T-helper 1 cell treated with Interleukin-12 subunit alpha and Interleukin-12 subunit beta and Interleukin-4 antibody, amounts not matched to agents 30 μg/mL and 1 μg/mL, for 36 hours (primary cell): ENCODE results near the gene GFRA1.
"Not testable (repeated sequence)": the region's sequence is repeated elsewhere in the genome, so short reads cannot be mapped to it uniquely, and the experiment has no call there.

ENCODE experiments used
- H3K27ac Mint-ChIP-seq: one replicate; pipeline ENCODE4 v1.8.0; 2021; ENCODE audit warnings: mild to moderate bottlenecking, mixed read lengths
- H3K27me3 Mint-ChIP-seq: one replicate; pipeline ENCODE4 v1.8.0; 2021; ENCODE audit warnings: low read depth, mixed read lengths
- H3K36me3 Mint-ChIP-seq: one replicate; pipeline ENCODE4 v1.8.0; 2021; ENCODE audit warnings: low read depth, mixed read lengths
- H3K4me1 Mint-ChIP-seq: one replicate; pipeline ENCODE4 v1.8.0; 2021; ENCODE audit warnings: low read depth, mixed read lengths
- H3K4me3 Mint-ChIP-seq: one replicate; pipeline ENCODE4 v1.8.0; 2021; ENCODE audit warnings: mild to moderate bottlenecking, moderate library complexity, mixed read lengths
- H3K9me3 Mint-ChIP-seq: one replicate; pipeline ENCODE4 v1.8.0; 2021; ENCODE audit warnings: mixed read lengths

The GFRA1 gene

DNA sequence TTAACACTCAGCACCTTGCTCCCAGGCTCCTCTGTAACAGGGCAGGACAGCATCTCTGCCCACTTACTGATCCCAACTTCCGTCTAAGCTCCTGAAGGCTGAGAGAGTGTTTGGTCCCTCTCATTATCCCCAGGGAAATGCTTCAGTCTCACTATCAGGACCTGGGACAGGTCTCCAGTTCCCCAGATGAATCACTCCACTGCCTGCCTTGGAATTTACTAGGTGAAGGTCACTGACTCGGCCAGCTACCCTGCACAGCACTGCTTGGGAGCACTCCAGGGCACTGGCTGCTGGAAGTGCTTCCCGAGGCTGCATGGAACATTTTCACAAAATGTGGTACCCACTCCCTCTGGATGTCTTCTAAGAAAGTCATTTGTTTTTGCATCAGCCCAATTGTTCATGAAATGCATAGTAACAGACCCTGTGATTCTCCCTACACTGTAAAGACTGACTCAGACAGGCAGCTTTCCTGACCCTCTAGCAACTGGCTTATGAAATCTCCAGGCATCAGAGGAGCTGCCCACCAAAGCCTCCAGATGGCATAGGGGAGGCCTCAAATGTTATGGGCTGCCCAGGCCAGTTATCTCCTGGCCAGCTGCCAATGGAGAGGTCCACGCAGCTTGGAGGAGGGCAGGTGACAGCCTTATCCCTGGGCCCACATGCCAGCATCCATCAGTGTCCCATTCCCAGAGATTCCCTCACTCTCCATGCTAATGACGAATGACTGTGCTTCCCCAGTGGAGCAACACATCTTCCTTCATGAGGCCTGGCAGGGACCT is 89.1 kb downstream of the GFRA1 start:
- Mint-ChIP-seq H3K4me3 (no peak overlapping the region), H3K27ac (no peak overlapping the region), H3K27me3 (no peaks in the 10 kb centered on the region), H3K9me3 (no peaks in the 10 kb centered on the region), H3K36me3 (no peaks in the 10 kb centered on the region), H3K4me1 (no peaks in the 10 kb centered on the region)

- Mint-ChIP-seq H3K4me3 (no peak overlapping the region), H3K27me3 (no peaks in the 10 kb centered on the region), H3K4me1 (no peaks in the 10 kb centered on the region), H3K9me3 (no peaks in the 10 kb centered on the region), H3K27ac (no peak overlapping the region), H3K36me3 (no peaks in the 10 kb centered on the region)
These were observed 90.6 kb downstream of the GFRA1 start for GRCh38 chr10:116182426-116182825.

DNA sequence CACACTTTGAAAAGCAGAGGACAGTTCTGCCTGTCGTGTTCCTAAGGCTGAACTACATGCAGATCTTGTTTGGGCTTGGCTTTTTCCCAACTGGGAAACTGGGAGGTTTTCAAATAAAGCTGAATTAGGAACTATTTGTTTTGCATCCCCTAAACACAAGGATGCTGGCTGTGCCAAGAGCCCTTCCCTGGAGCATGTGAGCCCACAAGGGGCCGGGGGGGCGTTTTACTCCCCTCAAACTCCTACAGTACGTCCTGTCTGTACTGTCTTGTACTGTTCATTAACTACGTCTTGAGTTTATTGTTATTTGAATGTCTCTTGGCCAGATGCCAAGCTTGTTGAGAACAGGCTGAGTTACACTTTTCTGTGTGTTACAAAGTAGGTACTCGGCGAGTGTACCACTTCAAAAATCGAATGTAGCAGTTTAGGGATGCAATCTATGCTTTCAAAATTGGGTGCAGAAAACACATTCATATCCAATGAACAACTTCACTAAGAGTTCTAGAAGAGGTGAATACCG is 94.9 kb downstream of the GFRA1 start:
- no peaks in the 10 kb centered on the region for H3K9me3 Mint-ChIP-seq
- H3K36me3 Mint-ChIP-seq, result no peaks in the 10 kb centered on the region
- H3K27me3 Mint-ChIP-seq, result no peaks in the 10 kb centered on the region
- H3K4me3 Mint-ChIP-seq, result no peak overlapping the region
- H3K4me1 Mint-ChIP-seq, result no peaks in the 10 kb centered on the region
- no peak overlapping the region for H3K27ac Mint-ChIP-seq

DNA sequence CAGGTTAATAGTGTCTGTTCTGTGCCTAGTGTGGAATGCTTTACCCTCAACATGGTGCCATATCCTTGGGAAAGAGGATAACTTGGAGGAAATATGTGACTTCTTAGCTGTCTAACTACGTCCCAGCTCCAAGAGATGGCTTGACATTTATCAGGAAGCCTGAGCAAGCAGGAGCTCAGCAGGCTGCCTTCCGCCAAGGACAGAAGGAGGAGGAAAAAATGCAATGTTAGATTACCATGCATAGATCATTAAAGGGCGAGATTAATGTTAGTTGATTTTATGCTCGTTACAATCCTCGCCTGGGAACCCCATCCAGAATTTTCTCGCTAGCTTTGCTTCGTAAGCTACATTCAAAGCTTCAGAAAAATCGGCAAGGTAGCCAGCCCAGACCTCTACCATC is 97.8 kb downstream of the GFRA1 start:
- H3K4me1 Mint-ChIP-seq, result no peaks in the 10 kb centered on the region
- no peaks in the 10 kb centered on the region for H3K36me3 Mint-ChIP-seq
- H3K9me3 Mint-ChIP-seq, result no peaks in the 10 kb centered on the region
- H3K27me3 Mint-ChIP-seq, result no peaks in the 10 kb centered on the region
- no peak overlapping the region for H3K27ac Mint-ChIP-seq
- H3K4me3 Mint-ChIP-seq, result no peak overlapping the region

DNA sequence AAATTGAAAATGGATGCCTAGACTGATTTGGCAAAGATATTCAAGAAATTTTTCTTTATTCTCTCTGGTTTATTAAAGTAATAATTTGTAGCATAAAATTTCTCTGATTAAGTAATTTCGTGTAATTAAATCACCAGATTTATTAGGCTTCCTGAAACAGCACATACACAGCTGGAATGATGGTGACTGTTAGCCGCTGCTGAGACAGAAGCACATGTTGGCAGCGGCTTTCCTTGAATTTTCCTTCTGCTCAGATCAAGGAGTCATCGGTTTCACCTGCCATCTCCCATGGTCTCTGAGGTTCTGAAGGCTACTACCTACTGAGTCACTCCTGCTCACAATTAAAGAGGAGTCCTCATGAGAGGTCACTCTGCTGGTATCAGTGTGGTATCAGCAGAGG is 101.5 kb downstream of the GFRA1 start:
- Mint-ChIP-seq H3K4me1 (no peaks in the 10 kb centered on the region), H3K4me3 (no peak overlapping the region), H3K36me3 (no peaks in the 10 kb centered on the region), H3K9me3 (peaks cover 5% of the 10 kb centered on the region), H3K27me3 (no peaks in the 10 kb centered on the region), H3K27ac (no peak overlapping the region)

DNA sequence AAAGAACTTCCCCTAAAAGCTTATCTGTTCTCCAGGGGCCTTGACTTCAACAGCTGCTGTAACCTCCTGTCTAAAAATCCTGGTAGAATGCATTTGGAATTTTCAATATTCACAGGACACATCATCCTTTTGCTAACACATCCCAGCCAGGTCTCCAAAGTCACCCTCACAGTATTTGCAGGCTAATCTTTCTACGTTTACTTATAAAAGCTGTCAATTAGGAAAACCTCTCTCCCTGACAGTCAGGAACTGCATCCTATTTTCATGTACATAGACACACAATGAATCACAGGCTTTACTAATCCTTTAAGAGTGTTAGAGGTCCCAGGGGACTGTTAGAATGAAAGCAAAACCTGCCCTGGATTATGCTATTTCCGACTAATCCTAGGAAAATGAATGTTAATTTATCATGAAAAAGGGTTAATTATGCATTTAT is 102.2 kb downstream of the GFRA1 start:
- no peaks in the 10 kb centered on the region for H3K4me1 Mint-ChIP-seq
- H3K4me3 Mint-ChIP-seq, result no peak overlapping the region
- no peaks in the 10 kb centered on the region for H3K36me3 Mint-ChIP-seq
- H3K9me3 Mint-ChIP-seq, result peaks cover 10% of the 10 kb centered on the region
- no peak overlapping the region for H3K27ac Mint-ChIP-seq
- H3K27me3 Mint-ChIP-seq, result no peaks in the 10 kb centered on the region

DNA sequence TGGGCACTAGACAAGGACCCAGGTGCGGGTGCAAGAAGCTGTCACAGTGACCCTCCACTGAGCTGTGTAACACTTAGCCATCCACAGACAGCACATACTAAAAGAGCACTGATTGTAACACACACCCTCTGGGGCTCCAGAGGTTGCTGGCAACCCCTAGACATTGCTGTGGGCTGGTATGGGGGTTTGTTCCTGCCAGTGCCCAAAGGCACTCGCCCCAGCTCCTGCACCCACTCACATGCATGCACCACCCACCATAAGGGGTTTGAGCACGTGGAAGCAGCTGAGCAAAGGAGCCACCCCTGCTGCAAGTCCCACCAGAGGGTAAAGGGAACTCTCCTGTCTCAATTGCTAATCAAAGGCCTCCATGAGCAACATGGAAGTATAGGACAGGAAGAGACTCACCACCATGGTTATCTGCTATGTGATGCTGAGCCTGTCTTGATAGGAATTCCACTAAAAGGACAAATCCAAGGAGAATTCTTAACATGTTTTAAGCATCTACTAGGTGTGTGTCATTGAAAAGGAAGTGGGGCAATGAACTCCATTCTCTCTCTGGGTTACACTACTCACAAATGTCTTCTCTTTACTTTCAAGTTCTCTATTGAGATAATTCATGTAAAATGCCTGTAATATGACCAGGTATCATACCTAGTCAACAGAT is 103.1 kb downstream of the GFRA1 start:
- Mint-ChIP-seq H3K9me3 (peaks cover 11% of the 10 kb centered on the region), H3K4me1 (no peaks in the 10 kb centered on the region), H3K27ac (no peak overlapping the region), H3K4me3 (no peak overlapping the region), H3K27me3 (no peaks in the 10 kb centered on the region), H3K36me3 (no peaks in the 10 kb centered on the region)

DNA sequence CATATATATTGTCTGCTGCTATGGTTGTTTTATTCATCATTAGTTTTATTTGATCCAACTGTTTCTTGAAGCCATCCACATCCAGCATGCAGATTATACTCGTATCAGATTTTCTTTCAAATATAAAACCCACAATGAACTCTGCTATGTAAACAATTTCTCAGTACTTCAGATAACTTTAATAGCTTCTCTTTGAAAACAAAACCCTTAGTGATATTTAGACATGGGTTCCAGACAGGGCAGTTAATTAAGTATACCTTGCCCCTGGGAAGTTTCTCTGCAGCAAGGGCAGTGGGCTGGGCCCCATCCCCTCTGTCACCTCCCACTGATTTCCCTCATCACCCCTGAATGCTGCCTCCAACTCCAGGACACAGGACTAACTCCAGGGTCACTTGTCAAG is 104.3 kb downstream of the GFRA1 start:
- H3K27me3 Mint-ChIP-seq, result no peaks in the 10 kb centered on the region
- H3K4me1 Mint-ChIP-seq, result no peaks in the 10 kb centered on the region
- no peak overlapping the region for H3K27ac Mint-ChIP-seq
- H3K36me3 Mint-ChIP-seq, result no peaks in the 10 kb centered on the region
- no peak overlapping the region for H3K4me3 Mint-ChIP-seq
- peaks cover 17% of the 10 kb centered on the region for H3K9me3 Mint-ChIP-seq

DNA sequence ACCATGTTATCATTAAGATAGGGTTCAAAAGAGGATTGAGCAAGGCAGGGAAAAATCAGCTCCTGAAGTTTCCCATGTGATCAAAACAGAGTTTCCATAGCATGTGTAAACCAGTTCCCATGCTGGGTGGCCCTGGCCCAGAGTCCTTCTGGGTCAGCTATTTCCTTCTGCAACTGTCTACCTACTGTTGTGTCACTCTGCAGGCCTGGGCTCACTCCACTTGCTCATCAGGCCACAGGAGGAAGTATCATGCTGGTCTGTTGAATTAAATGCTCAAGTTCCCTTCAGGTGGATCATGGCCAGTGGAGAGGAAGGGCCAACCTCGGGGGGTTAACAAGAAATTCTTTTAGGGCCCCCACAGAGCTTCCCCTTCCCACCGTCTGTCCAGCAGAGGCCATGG is 104.7 kb downstream of the GFRA1 start:
- no peaks in the 10 kb centered on the region for H3K27me3 Mint-ChIP-seq
- H3K4me3 Mint-ChIP-seq, result no peak overlapping the region
- H3K4me1 Mint-ChIP-seq, result no peaks in the 10 kb centered on the region
- peaks cover 17% of the 10 kb centered on the region for H3K9me3 Mint-ChIP-seq
- H3K27ac Mint-ChIP-seq, result no peak overlapping the region
- H3K36me3 Mint-ChIP-seq, result no peaks in the 10 kb centered on the region

- not testable (repeated sequence) for H3K4me1 Mint-ChIP-seq, H3K36me3 Mint-ChIP-seq, H3K27ac Mint-ChIP-seq, H3K4me3 Mint-ChIP-seq, H3K27me3 Mint-ChIP-seq
- H3K9me3 Mint-ChIP-seq, result peaks cover 17% of the 10 kb centered on the region
These were observed 107.1 kb downstream of the GFRA1 start for GRCh38 chr10:116165941-116166340.

DNA sequence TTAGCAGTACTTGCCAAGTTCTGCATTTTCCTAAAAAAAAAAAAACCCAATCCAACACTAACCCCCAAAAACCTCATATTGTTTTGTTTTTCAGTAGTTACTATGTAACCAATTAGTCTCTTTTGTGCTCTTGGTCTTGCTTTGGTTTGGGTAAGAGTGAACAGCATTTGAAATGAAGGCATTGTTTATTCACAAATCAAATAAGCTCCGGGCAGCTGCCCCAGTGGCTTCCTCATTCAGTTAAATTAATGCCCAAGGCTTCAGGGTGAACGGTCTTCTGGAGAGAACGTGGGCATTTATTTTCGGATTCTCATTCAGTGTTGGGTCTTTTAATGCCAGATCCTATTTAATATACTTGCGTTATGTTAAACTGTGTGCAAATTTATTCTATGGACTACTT is 108.7 kb downstream of the GFRA1 start:
- H3K4me3 Mint-ChIP-seq, result no peak overlapping the region
- no peaks in the 10 kb centered on the region for H3K27me3 Mint-ChIP-seq
- no peaks in the 10 kb centered on the region for H3K36me3 Mint-ChIP-seq
- H3K27ac Mint-ChIP-seq, result no peak overlapping the region
- H3K9me3 Mint-ChIP-seq, result peaks cover 17% of the 10 kb centered on the region
- H3K4me1 Mint-ChIP-seq, result no peaks in the 10 kb centered on the region

GRCh38 chr10:116163333-116164131 is 109.5 kb downstream of the GFRA1 start:
- H3K27me3 Mint-ChIP-seq, result no peaks in the 10 kb centered on the region
- H3K9me3 Mint-ChIP-seq, result peaks cover 17% of the 10 kb centered on the region

DNA sequence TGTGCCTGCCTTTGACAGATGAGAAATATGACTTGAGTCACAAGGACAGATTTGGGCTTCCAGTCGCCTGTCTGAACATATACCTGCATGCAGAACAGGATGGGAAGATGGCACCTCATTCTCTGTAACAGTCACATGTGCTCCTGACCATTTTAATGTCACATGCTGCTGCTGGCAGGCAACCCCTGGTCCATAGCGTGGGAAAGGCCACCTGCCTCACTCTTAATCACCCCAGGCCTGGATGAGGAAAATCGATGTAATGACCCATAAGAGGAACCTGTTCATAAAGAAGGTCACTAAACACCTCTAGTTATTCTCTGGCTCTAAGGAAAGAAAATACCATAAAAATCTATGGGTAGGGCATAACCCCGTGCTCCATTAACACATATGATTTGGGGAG is 110.2 kb downstream of the GFRA1 start:
- Mint-ChIP-seq H3K4me1 (no peaks in the 10 kb centered on the region), H3K27ac (no peak overlapping the region), H3K27me3 (no peaks in the 10 kb centered on the region), H3K9me3 (peaks cover 17% of the 10 kb centered on the region), H3K4me3 (no peak overlapping the region), H3K36me3 (no peaks in the 10 kb centered on the region)

More at GRCh38 chr10:116163333-116164131, 109.5 kb downstream of the GFRA1 start:
- no peaks in the 10 kb centered on the region for H3K4me1 Mint-ChIP-seq
- no peak overlapping the region for H3K27ac Mint-ChIP-seq
- H3K36me3 Mint-ChIP-seq, result no peaks in the 10 kb centered on the region
- H3K4me3 Mint-ChIP-seq, result no peak overlapping the region

DNA sequence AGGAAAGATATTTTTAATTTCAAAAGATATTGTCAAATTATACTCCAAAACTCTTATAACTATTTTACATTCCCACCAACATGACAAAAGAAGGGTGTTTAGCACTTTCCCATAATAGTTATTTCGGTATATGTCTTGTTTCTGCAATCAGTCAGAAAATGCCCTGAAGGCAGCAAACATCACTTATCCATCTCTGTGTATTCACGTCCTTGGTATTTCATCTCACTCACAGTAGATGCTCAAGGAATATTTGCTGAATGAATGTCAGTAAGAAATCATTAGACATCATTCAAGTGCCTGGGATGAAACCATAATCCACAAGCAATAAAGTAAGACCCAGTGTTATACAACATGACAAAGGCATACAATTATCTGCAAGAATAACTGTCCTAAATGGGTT is 112.7 kb downstream of the GFRA1 start:
- Mint-ChIP-seq H3K27me3 (no peaks in the 10 kb centered on the region), H3K4me3 (no peak overlapping the region), H3K4me1 (no peaks in the 10 kb centered on the region), H3K9me3 (peaks cover 6% of the 10 kb centered on the region), H3K36me3 (no peaks in the 10 kb centered on the region), H3K27ac (no peak overlapping the region)
